Ishikawa (cell line): ENCODE measurements around the gene HOXC5.

ENCODE experiments used
- CEBPB ChIP-seq: IDR thresholded peaks from 2 replicates; pipeline ENCODE4 v1.6.1; 2012
- CREB1 ChIP-seq: IDR thresholded peaks from 2 replicates; pipeline ENCODE4 v1.6.1; 2012; ENCODE audit warnings: low read depth
- EGR1 ChIP-seq: IDR thresholded peaks from 2 replicates; pipeline ENCODE4 v1.6.1; 2012
- EP300 ChIP-seq: IDR thresholded peaks from 2 replicates; pipeline ENCODE4 v1.6.1; 2012; ENCODE audit warnings: borderline replicate concordance
- FOXM1 ChIP-seq: IDR thresholded peaks from 2 replicates; pipeline ENCODE4 v1.6.1; 2012; ENCODE audit warnings: low read depth, borderline replicate concordance
- NFIC ChIP-seq: IDR thresholded peaks from 2 replicates; pipeline ENCODE4 v1.6.1; 2012
- RAD21 ChIP-seq: IDR thresholded peaks from 2 replicates; pipeline ENCODE4 v1.6.1; 2012; ENCODE audit warnings: low read depth
- TAF1 ChIP-seq: IDR thresholded peaks from 2 replicates; pipeline ENCODE4 v1.6.1; 2012; ENCODE audit warnings: low read depth, mild to moderate bottlenecking
- TCF12 ChIP-seq: IDR thresholded peaks from 2 replicates; pipeline ENCODE4 v1.6.1; 2012; ENCODE audit warnings: low read depth
- TEAD4 ChIP-seq: IDR thresholded peaks from 2 replicates; pipeline ENCODE4 v1.6.1; 2012
- YY1 ChIP-seq: IDR thresholded peaks from 2 replicates; pipeline ENCODE4 v1.6.1; 2012; ENCODE audit warnings: low read depth
- ZBTB7A ChIP-seq: IDR thresholded peaks from 2 replicates; pipeline ENCODE4 v1.6.1; 2012; ENCODE audit warnings: low read depth
- TF ChIP-seq, protein P1 (sequence below): IDR thresholded peaks from 2 replicates; pipeline ENCODE4 v1.6.1; 2012
- TF ChIP-seq, protein P2 (sequence below): IDR thresholded peaks from 2 replicates; pipeline ENCODE4 v1.6.1; 2012; ENCODE audit warnings: low read depth, mild to moderate bottlenecking
- TF ChIP-seq, protein P3 (sequence below): IDR thresholded peaks from 2 replicates; pipeline ENCODE4 v1.6.1; 2012

HOXC5 gene

DNA sequence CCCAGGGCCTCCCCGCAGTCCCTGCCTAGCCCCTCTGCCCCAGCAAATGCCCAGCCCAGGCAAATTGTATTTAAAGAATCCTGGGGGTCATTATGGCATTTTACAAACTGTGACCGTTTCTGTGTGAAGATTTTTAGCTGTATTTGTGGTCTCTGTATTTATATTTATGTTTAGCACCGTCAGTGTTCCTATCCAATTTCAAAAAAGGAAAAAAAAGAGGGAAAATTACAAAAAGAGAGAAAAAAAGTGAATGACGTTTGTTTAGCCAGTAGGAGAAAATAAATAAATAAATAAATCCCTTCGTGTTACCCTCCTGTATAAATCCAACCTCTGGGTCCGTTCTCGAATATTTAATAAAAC, 2.4 kb upstream of the HOXC5 start:
- TF ChIP-seq ZBTB7A (no peak), TCF12 (no peak), NFIC (no peak)

DNA sequence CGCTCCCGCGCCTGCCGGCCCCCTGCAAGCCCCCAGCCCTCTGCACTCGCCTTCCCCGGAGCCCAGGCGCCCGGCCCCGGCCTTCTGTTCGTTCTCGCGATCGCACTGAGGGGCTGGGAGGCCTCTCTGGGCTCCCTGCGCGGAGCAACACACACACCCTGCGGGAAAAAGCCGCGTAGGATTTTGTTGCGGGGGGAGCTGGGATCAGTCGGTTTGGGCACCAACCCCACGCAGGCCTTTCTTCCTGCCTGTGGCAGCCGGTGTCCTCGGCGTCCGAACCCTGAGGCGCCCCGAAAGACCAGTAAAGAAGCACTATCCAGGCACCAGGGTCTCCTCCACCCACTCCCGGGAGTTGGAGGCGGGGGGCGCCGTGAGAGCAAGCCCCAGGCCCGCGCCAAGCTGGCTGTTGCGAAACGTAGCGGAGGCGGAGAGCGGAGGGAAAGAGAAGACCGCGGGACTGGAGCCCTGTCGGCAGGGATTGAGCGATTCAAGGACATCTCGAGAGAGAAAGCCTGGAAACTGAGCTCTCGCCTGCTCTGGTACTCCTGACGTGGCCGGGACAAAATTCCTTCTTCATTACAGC, 1.9 kb upstream of the HOXC5 start:
- no peak for TF ChIP-seq EP300
- no peak for TF ChIP-seq TAF1
- TF ChIP-seq CREB1, result no peak
- TF ChIP-seq EGR1, result no peak
- TF ChIP-seq TCF12, result no peak
- TF ChIP-seq, protein P1, sequence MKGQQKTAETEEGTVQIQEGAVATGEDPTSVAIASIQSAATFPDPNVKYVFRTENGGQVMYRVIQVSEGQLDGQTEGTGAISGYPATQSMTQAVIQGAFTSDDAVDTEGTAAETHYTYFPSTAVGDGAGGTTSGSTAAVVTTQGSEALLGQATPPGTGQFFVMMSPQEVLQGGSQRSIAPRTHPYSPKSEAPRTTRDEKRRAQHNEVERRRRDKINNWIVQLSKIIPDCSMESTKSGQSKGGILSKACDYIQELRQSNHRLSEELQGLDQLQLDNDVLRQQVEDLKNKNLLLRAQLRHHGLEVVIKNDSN, result no peak
- TF ChIP-seq, protein P2, sequence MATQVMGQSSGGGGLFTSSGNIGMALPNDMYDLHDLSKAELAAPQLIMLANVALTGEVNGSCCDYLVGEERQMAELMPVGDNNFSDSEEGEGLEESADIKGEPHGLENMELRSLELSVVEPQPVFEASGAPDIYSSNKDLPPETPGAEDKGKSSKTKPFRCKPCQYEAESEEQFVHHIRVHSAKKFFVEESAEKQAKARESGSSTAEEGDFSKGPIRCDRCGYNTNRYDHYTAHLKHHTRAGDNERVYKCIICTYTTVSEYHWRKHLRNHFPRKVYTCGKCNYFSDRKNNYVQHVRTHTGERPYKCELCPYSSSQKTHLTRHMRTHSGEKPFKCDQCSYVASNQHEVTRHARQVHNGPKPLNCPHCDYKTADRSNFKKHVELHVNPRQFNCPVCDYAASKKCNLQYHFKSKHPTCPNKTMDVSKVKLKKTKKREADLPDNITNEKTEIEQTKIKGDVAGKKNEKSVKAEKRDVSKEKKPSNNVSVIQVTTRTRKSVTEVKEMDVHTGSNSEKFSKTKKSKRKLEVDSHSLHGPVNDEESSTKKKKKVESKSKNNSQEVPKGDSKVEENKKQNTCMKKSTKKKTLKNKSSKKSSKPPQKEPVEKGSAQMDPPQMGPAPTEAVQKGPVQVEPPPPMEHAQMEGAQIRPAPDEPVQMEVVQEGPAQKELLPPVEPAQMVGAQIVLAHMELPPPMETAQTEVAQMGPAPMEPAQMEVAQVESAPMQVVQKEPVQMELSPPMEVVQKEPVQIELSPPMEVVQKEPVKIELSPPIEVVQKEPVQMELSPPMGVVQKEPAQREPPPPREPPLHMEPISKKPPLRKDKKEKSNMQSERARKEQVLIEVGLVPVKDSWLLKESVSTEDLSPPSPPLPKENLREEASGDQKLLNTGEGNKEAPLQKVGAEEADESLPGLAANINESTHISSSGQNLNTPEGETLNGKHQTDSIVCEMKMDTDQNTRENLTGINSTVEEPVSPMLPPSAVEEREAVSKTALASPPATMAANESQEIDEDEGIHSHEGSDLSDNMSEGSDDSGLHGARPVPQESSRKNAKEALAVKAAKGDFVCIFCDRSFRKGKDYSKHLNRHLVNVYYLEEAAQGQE, result no peak
- no peak for TF ChIP-seq YY1
- TF ChIP-seq RAD21, result no peak

DNA sequence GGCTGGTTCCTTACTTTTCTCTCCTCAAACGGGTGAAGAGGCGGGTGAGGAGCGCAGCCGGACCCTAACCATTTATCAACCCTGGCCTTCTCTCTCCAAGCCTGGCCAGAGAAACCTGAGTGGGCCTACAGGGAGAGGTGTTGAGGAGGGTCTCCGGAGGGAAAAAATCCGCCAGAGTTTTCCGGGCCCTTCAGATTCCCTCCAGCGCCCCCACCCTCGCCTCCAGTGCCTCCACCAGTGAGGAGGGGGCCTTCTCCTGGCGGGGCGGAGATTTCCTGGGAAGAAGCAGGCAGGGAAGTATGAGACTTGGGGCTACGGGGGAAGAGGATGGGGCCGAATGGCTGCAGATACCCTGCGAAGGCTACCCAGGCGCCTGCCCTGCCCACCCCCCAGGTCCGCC, 1.4 kb upstream of the HOXC5 start:
- TF ChIP-seq, protein P3, sequence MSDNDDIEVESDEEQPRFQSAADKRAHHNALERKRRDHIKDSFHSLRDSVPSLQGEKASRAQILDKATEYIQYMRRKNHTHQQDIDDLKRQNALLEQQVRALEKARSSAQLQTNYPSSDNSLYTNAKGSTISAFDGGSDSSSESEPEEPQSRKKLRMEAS, result no peak
- TF ChIP-seq, protein P1, result no peak
- TF ChIP-seq TAF1 (no peak), CREB1 (no peak), CEBPB (no peak), TCF12 (no peak), TEAD4 (no peak), NFIC (no peak), EGR1 (no peak), ZBTB7A (no peak), RAD21 (no peak), FOXM1 (no peak), YY1 (no peak), EP300 (no peak)
- TF ChIP-seq, protein P2, result no peak

DNA sequence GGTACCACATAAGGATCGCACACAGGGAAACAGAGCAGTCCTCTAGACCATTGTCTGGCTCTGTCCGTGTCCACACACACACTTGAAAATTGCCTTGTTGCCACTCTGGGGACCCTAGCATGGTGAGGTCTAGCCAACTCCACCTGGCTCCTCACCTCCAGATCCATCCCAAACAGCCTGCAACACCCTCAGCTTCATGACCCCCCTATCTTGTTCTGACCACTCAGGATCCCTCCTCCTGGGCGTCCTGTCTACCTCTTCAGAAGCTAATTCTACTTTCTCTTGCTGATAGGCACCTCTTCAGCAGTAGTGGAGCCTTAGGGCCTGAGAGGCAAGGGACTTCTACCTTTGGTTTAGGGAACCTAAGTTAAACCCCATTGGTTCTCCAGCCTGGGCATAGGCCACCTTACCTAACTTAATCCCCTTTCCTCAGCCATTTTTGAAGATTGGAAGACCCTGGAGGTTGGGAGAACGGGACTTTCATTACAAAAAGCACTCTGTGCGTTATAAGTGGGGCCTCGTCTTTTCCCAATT, 697 bp upstream of the HOXC5 start:
- TF ChIP-seq FOXM1 (no peak), EGR1 (0 out of 2 replicates have a peak, but pooled peaks have one; percentile 1)

DNA sequence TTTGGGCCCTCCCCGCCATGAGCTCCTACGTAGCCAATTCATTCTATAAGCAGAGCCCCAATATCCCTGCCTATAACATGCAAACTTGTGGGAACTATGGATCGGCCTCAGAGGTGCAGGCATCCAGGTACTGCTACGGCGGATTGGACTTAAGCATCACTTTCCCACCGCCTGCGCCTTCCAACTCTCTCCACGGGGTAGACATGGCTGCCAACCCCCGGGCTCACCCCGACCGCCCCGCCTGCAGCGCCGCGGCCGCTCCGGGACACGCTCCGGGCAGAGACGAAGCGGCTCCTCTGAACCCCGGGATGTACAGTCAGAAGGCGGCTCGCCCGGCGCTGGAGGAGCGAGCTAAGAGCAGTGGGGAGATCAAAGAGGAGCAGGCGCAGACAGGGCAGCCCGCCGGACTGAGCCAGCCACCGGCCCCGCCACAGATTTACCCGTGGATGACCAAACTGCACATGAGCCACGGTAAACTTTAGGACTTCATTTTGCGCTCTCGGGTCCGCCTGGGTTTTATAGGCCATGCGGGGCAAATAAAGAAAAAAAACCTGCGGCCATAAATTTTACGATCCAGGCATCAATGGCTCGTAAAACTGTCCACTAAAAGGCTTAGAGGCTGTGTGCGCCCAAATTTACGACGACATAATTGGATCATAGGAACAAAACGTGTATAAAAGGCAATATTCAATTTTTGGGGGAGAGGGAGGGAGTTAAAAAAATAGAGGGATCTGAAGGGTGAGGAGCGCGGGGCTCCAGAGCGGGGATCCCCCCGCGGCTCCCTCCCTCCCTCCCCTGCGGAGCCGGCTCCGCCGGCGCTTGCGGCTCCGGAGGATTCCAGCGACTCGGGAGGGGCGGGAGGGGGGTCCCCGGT, 493 bp downstream of the HOXC5 start:
- TF ChIP-seq, protein P3, result no peak
- no peak for TF ChIP-seq EGR1
- no peak for TF ChIP-seq TCF12
- TF ChIP-seq YY1, result no peak
- no peak for TF ChIP-seq RAD21
- no peak for TF ChIP-seq NFIC
- TF ChIP-seq, protein P1, result no peak
- no peak for TF ChIP-seq TEAD4
- TF ChIP-seq, protein P2, result no peak
- no peak for TF ChIP-seq EP300
- no peak for TF ChIP-seq ZBTB7A
- no peak for TF ChIP-seq FOXM1
- no peak for TF ChIP-seq CEBPB
- no peak for TF ChIP-seq CREB1
- no peak for TF ChIP-seq TAF1
